MCF 10A (cell line): Measurements from ENCODE around the gene CYP2S1. TPM values are rescaled to one million over a fixed set of nuclear protein-coding genes. Genes with fewer than 3 reads are reported as not detected.

Source experiments
- BruUV-seq: library from RNA; stranded (reverse); fragments of 400-500 nt; replicated peaks from 2 replicates; lab custom pipeline; 2021; lab: Mats Ljungman, UMichigan
- CTCF ChIA-PET: fragments of 300-600 bp; sonication (Branson Sonifier 250); formaldehyde crosslinking; extraction: SDS; loops from one replicate; lab custom pipeline; 2021; ENCODE audit warnings: antibody characterized with exemption, inconsistent platforms; lab: Yijun Ruan, JAX
- POLR2A ChIA-PET: fragments of 300-600, 350-650 bp; sonication (Branson Sonifier 250); formaldehyde crosslinking; extraction: SDS; loops from one replicate; lab custom pipeline; 2020; ENCODE audit warnings: antibody characterized with exemption, inconsistent platforms; lab: Yijun Ruan, JAX
- DNase-seq: peaks from one replicate; pipeline ENCODE4 v3.0.0-alpha.2; 2018; ENCODE audit not compliant: unreplicated experiment
- H3K27ac Mint-ChIP-seq: one replicate; pipeline ENCODE4 v1.8.0; 2022; ENCODE audit warnings: mild to moderate bottlenecking, low read depth, mixed read lengths; ENCODE audit not compliant: unreplicated experiment
- H3K27me3 Mint-ChIP-seq: one replicate; pipeline ENCODE4 v1.8.0; 2022; ENCODE audit warnings: mixed read lengths; ENCODE audit not compliant: insufficient read depth, unreplicated experiment
- H3K36me3 Mint-ChIP-seq: one replicate; pipeline ENCODE4 v1.8.0; 2022; ENCODE audit warnings: mild to moderate bottlenecking, moderate library complexity, mixed read lengths; ENCODE audit not compliant: insufficient read depth, unreplicated experiment
- H3K4me1 Mint-ChIP-seq: one replicate; pipeline ENCODE4 v1.8.0; 2022; ENCODE audit warnings: mixed read lengths; ENCODE audit not compliant: insufficient read depth, unreplicated experiment
- H3K4me3 Mint-ChIP-seq: one replicate; pipeline ENCODE4 v1.8.0; 2022; ENCODE audit warnings: mild to moderate bottlenecking, moderate library complexity, mixed read lengths; ENCODE audit not compliant: unreplicated experiment
- H3K9me3 Mint-ChIP-seq: one replicate; pipeline ENCODE4 v1.8.0; 2022; ENCODE audit warnings: mixed read lengths; ENCODE audit not compliant: unreplicated experiment
- intact Hi-C: fragments of 100-400 bp; cut with micrococcal nuclease; formaldehyde crosslinking; loops from 2 replicates; pipeline ENCODE4 v1.14.1; 2022
- total RNA-seq: library from RNA; stranded (reverse); gene quantifications from 2 replicates; pipeline ENCODE4 v1.2.3, GENCODE V29; 2022
- TF ChIP-seq, protein P1 (sequence below): fragments of 200-600 bp; IDR thresholded peaks from one replicate; pipeline ENCODE4 v1.8.0; 2022; ENCODE audit warnings: antibody characterized with exemption, mild to moderate bottlenecking; ENCODE audit not compliant: unreplicated experiment

CYP2S1 gene
- total RNA-seq, 1 experiment from 2014 or later = not detected

- Mint-ChIP-seq H3K27ac (no peak overlapping the region), H3K27me3 (no peaks in the 10 kb centered on the region), H3K36me3 (peaks cover 9% of the 10 kb centered on the region), H3K4me3 (no peak overlapping the region), H3K9me3 (peaks cover 7% of the 10 kb centered on the region), H3K4me1 (no peaks in the 10 kb centered on the region)
- DNase-seq = peak; percentile 24
- no TSS peak for BruUV-seq
- ChIA-PET POLR2A (interaction anchor here (0.8 to 1.8 kb wide), 3 partner anchors 10 to 21 kb away, joined by 3 to 6 read pairs (median 3); partner anchors contain the start of gene AXL), CTCF (interaction anchor here (1.0 kb wide), 1 partner anchor 25 kb away, joined by 3 read pairs; the partner anchor contains the start of gene HNRNPUL1)
- intact Hi-C loops = no loop called here
- TF ChIP-seq, protein P1, sequence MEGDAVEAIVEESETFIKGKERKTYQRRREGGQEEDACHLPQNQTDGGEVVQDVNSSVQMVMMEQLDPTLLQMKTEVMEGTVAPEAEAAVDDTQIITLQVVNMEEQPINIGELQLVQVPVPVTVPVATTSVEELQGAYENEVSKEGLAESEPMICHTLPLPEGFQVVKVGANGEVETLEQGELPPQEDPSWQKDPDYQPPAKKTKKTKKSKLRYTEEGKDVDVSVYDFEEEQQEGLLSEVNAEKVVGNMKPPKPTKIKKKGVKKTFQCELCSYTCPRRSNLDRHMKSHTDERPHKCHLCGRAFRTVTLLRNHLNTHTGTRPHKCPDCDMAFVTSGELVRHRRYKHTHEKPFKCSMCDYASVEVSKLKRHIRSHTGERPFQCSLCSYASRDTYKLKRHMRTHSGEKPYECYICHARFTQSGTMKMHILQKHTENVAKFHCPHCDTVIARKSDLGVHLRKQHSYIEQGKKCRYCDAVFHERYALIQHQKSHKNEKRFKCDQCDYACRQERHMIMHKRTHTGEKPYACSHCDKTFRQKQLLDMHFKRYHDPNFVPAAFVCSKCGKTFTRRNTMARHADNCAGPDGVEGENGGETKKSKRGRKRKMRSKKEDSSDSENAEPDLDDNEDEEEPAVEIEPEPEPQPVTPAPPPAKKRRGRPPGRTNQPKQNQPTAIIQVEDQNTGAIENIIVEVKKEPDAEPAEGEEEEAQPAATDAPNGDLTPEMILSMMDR = no peak
Measured at GRCh38 chr19:41239363-41239762, 46.3 kb downstream of the CYP2S1 start.

DNA sequence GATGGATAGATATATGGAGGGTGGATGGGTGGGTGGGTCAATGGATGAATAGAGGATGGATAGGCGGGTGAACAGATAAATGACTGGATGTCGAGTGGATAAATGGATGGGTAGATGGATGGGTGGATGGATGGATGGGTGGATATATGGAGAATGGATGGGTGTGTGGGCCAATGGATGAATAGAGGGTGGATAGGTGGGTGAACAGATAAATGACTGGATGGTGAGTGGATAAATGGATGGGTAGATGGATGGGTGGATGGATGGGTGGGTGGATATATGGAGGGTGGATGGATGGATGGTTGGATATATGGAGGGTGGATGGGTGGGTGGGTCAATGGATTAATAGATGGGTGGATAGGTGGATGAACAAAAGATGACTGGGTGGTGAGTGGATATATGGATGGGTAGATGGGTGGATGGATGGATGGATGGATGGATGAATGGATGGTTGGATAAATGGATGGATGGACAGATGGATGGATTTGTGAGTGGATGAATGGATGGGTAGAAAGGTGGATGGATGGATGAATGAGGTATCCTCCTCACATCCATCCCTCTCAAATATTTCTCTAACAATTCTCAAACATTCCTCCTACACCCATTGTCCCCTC lies 47.0 kb downstream of the CYP2S1 start:
- peaks cover 7% of the 10 kb centered on the region for H3K9me3 Mint-ChIP-seq
- ChIA-PET POLR2A (no interaction called here), CTCF (no interaction called here)
- H3K27ac Mint-ChIP-seq = no peak overlapping the region
- TF ChIP-seq, protein P1 = no peak
- no peaks in the 10 kb centered on the region for H3K4me1 Mint-ChIP-seq
- intact Hi-C loops = no loop called here
- DNase-seq = no peak
- no TSS peak for BruUV-seq
- H3K4me3 Mint-ChIP-seq = no peak overlapping the region
- no peaks in the 10 kb centered on the region for H3K27me3 Mint-ChIP-seq
- H3K36me3 Mint-ChIP-seq = peaks cover 14% of the 10 kb centered on the region

- Mint-ChIP-seq H3K9me3 (peaks cover 7% of the 10 kb centered on the region), H3K4me3 (no peak overlapping the region), H3K36me3 (peaks cover 26% of the 10 kb centered on the region), H3K27me3 (no peaks in the 10 kb centered on the region), H3K27ac (no peak overlapping the region), H3K4me1 (no peaks in the 10 kb centered on the region)
- POLR2A ChIA-PET = interaction anchor here (0.5 to 0.7 kb wide), 3 partner anchors 10 to 36 kb away, joined by 3 read pairs; no protein-coding TSS in a partner anchor
- CTCF ChIA-PET = interaction anchor here (1.4 kb wide), 1 partner anchor 37 kb away, joined by 3 read pairs; no protein-coding TSS in a partner anchor
- BruUV-seq = no TSS peak
- intact Hi-C loops = no loop called here
- TF ChIP-seq, protein P1 = no peak
- no peak for DNase-seq
Measured at GRCh38 chr19:41241859-41242258, 48.8 kb downstream of the CYP2S1 start.

GRCh38 chr19:41244117-41244516 lies 51.1 kb downstream of the CYP2S1 start:
- POLR2A ChIA-PET = no interaction called here

More at GRCh38 chr19:41244117-41244516, 51.1 kb downstream of the CYP2S1 start:
- peaks cover 7% of the 10 kb centered on the region for H3K9me3 Mint-ChIP-seq
- no peaks in the 10 kb centered on the region for H3K27me3 Mint-ChIP-seq
- no peak overlapping the region for H3K27ac Mint-ChIP-seq
- H3K4me1 Mint-ChIP-seq = no peaks in the 10 kb centered on the region
- no peak for DNase-seq
- TF ChIP-seq, protein P1 = no peak
- BruUV-seq = no TSS peak
- no peak overlapping the region for H3K4me3 Mint-ChIP-seq
- CTCF ChIA-PET = no interaction called here
- H3K36me3 Mint-ChIP-seq = peaks cover 49% of the 10 kb centered on the region
- intact Hi-C loops = no loop called here
